ENCODE results near the gene ADAMTS10. TPM values are rescaled to one million over a fixed set of nuclear protein-coding genes. Genes with fewer than 3 reads are reported as not detected.
A peak's percentile ranks its signal among the peaks of the same experiment; 100 is the strongest.

Gene ADAMTS10
- total and polyA plus RNA-seq, 2 of the 13 experiments (the other 11 are each of a cell fraction or from before 2014, with no cell fraction given) = 0.49 to 1.7 TPM

DNA sequence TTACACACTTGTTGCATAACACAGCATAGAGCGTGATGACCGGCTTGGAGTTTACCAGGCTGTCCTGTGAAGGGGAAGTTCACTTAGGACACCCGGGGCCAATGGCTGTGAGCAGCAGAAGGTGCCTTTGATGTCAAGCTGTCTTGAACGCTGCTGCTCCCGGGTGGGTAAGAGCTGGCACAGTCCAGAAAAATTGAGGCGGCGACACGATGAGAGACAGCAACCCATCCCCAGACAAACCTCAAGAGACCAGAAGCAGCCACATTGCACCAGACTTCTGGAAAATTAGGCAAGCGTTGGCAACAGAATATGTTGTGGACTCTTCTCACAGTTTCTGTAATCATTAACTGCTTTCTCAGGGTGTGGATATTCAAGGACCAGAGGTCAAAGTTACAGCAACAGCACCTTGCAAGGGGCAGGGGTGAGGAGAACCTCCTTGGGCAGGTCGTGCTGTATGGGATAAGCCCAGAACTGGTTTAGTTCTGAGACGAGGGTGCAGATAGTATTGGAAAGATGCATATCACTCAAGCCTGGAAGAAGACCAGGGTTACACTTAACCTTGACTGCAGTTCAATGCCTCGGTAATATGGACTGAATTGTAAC is 30.0 kb upstream of the ADAMTS10 start (continued):
- no peak for TF ChIP-seq ZNF672 (CRISPR knock-in tag; IDR thresholded peaks at IDR 0.05)
- TF ChIP-seq ZNF543 (CRISPR knock-in tag; IDR thresholded peaks at IDR 0.05) = 0 out of 2 replicates have a peak, but pooled peaks have one; percentile 45
- TF ChIP-seq MED8 (CRISPR knock-in tag; IDR thresholded peaks at IDR 0.05; ENCODE audit: insufficient replicate concordance) = no peak
- TF ChIP-seq BRCA1 (CRISPR knock-in tag; IDR thresholded peaks at IDR 0.05) = no peak
- TF ChIP-seq, protein P1, sequence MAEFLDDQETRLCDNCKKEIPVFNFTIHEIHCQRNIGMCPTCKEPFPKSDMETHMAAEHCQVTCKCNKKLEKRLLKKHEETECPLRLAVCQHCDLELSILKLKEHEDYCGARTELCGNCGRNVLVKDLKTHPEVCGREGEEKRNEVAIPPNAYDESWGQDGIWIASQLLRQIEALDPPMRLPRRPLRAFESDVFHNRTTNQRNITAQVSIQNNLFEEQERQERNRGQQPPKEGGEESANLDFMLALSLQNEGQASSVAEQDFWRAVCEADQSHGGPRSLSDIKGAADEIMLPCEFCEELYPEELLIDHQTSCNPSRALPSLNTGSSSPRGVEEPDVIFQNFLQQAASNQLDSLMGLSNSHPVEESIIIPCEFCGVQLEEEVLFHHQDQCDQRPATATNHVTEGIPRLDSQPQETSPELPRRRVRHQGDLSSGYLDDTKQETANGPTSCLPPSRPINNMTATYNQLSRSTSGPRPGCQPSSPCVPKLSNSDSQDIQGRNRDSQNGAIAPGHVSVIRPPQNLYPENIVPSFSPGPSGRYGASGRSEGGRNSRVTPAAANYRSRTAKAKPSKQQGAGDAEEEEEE (CRISPR knock-in tag; IDR thresholded peaks at IDR 0.05; ENCODE audit: borderline replicate concordance) = no peak
- no peak for TF ChIP-seq RBM22 (optimal IDR thresholded peaks at IDR 0.05; ENCODE audit: low read length)
- peak; percentile 94 for TF ChIP-seq HNF1A (IDR thresholded peaks at IDR 0.05; ENCODE audit: low read depth)
- peak; percentile 95 for TF ChIP-seq HNF1A (CRISPR knock-in tag; IDR thresholded peaks at IDR 0.05; ENCODE audit: borderline replicate concordance)
- no peak for TF ChIP-seq EEA1 (CRISPR knock-in tag; IDR thresholded peaks at IDR 0.05; ENCODE audit: borderline replicate concordance)
- TF ChIP-seq ESRRA (CRISPR knock-in tag; IDR thresholded peaks at IDR 0.05; ENCODE audit: low read depth) = no peak
- TF ChIP-seq, protein P2, sequence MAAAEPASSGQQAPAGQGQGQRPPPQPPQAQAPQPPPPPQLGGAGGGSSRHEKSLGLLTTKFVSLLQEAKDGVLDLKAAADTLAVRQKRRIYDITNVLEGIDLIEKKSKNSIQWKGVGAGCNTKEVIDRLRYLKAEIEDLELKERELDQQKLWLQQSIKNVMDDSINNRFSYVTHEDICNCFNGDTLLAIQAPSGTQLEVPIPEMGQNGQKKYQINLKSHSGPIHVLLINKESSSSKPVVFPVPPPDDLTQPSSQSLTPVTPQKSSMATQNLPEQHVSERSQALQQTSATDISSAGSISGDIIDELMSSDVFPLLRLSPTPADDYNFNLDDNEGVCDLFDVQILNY (CRISPR knock-in tag; conservative IDR thresholded peaks at IDR 0.05) = no peak
- TF ChIP-seq TCF12 (IDR thresholded peaks at IDR 0.05) = no peak
- TF ChIP-seq TCF12 (CRISPR knock-in tag; IDR thresholded peaks at IDR 0.05) = no peak
- TF ChIP-seq ZNF124 (CRISPR knock-in tag; IDR thresholded peaks at IDR 0.05) = peak; percentile 52; the same call in 1 of the 2 replicates
- 0 out of 2 replicates have a peak, but pooled peaks have one; percentile 15 for TF ChIP-seq ZNF331 (CRISPR knock-in tag; IDR thresholded peaks at IDR 0.05)
- TF ChIP-seq ZNF326 (CRISPR knock-in tag; IDR thresholded peaks at IDR 0.05; ENCODE audit: borderline replicate concordance) = no peak
- no peak for TF ChIP-seq GZF1 (CRISPR knock-in tag; IDR thresholded peaks at IDR 0.05)
- TF ChIP-seq NFIB (CRISPR knock-in tag; IDR thresholded peaks at IDR 0.05; ENCODE audit: borderline replicate concordance) = no peak
- TF ChIP-seq ZNF850 (CRISPR knock-in tag; conservative IDR thresholded peaks at IDR 0.05) = no peak
- TF ChIP-seq ELF1 (CRISPR knock-in tag; IDR thresholded peaks at IDR 0.05) = peak; percentile 34; the same call in 1 of the 2 replicates
- no peak for TF ChIP-seq ZNF33B (CRISPR knock-in tag; IDR thresholded peaks at IDR 0.05)
- TF ChIP-seq HOMEZ (CRISPR knock-in tag; IDR thresholded peaks at IDR 0.05; ENCODE audit: low read depth) = peak; percentile 50; the same call in 1 of the 2 replicates

All from HepG2 (cell line).